Neural cell (in vitro differentiated cells): ENCODE data around the gene UCN2.

Experiments used
- CTCF ChIP-seq: fragments of 450-650 bp; IDR thresholded peaks from 2 replicates; pipeline ENCODE4 v1.5.1; 2014; ENCODE audit warnings: antibody characterized with exemption, mild to moderate bottlenecking, moderate library complexity; ENCODE audit not compliant: poor library complexity, severe bottlenecking
- EP300 ChIP-seq: fragments of 450-650 bp; conservative IDR thresholded peaks from 2 replicates; pipeline ENCODE4 v1.6.1; 2014; ENCODE audit warnings: antibody characterized with exemption, mild to moderate bottlenecking, moderate library complexity; ENCODE audit not compliant: poor library complexity, severe bottlenecking
- EZH2 ChIP-seq: fragments of 200-600, 300-800 bp; shearing (Covaris generic), sonication (generic); IDR thresholded peaks from 2 replicates; pipeline ENCODE4 v1.6.1; 2014; ENCODE audit warnings: antibody characterized with exemption, low read length, borderline replicate concordance, mild to moderate bottlenecking; ENCODE audit not compliant: insufficient read depth, poor library complexity, severe bottlenecking
- MXI1 ChIP-seq: fragments of 450-650 bp; conservative IDR thresholded peaks from 2 replicates; pipeline ENCODE4 v1.6.1; 2014; ENCODE audit warnings: antibody characterized with exemption, mild to moderate bottlenecking; ENCODE audit not compliant: poor library complexity, severe bottlenecking
- POLR2AphosphoS5 ChIP-seq: IDR thresholded peaks from 2 replicates; pipeline ENCODE4 v1.6.1; 2012
- RAD21 ChIP-seq: fragments of 450-650 bp; conservative IDR thresholded peaks from 2 replicates; pipeline ENCODE4 v1.6.1; 2014; ENCODE audit warnings: antibody characterized with exemption, mild to moderate bottlenecking, moderate library complexity
- REST ChIP-seq: IDR thresholded peaks from 2 replicates; pipeline ENCODE4 v1.6.1; 2012; ENCODE audit warnings: borderline replicate concordance
- TAF1 ChIP-seq: IDR thresholded peaks from 2 replicates; pipeline ENCODE4 v1.6.1; 2012; ENCODE audit warnings: low read depth

DNA sequence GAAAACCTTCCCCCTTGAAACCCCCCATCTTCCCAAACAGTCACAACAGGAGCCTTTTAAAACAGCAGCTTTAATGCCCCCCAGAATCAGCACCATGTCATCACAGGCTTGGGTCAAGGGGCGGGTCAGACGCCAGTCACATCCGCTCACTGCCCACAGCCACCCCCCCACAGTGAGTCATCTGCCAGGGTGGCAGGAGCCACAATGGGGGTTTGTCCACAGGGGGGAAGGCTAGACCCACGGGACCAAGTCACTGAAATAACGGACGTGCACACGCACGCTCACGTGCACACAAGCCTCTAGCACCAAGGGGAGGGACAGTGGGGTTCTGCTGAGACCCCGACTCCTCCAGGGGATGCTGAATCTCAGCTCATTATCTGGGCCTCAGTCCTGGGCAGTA is 441 bp upstream of the UCN2 start:
- no peak for TF ChIP-seq EP300
- TF ChIP-seq CTCF, result no peak
- TF ChIP-seq EZH2, result no peak
- no peak for TF ChIP-seq POLR2AphosphoS5
- TF ChIP-seq REST, result no peak
- no peak for TF ChIP-seq MXI1
- TF ChIP-seq TAF1, result no peak
- no peak for TF ChIP-seq RAD21
